HG03060 (cell line): Measurements from ENCODE around the gene TRIM36.

Experiments used
- ATAC-seq: cut with Tn5 transposase; IDR thresholded peaks from one replicate; pipeline ENCODE4 v1.9.1; 2021; ENCODE audit warnings: low read depth, moderate number of reproducible peaks; ENCODE audit not compliant: unreplicated experiment

TRIM36 gene

GRCh38 chr5:115079924-115080623 is 89.6 kb downstream of the TRIM36 start:
- ATAC-seq: no peak
